WTC11 (cell line): ENCODE data around the gene DNM3. TPM values are rescaled to one million over a fixed set of nuclear protein-coding genes. Genes with fewer than 3 reads are reported as not detected.

Experiments used
- ATAC-seq: fragments of 200-7000 bp; cut with Tn5 transposase; 2 replicates; pipeline ENCODE4 v1.10.0; 2021; ENCODE audit warnings: mild to moderate bottlenecking, moderate library complexity
- CTCF ChIA-PET: fragments of 300-600 bp; sonication (Branson Sonifier 250); formaldehyde crosslinking; loops from one replicate; lab custom pipeline; 2021; ENCODE audit warnings: antibody characterized with exemption; lab: Charles Lee
- POLR2A ChIA-PET: fragments of 350-600 bp; sonication (Branson Sonifier 250); formaldehyde crosslinking; loops from one replicate; lab custom pipeline; 2021; ENCODE audit warnings: antibody characterized with exemption; lab: Charles Lee
- DNase-seq: peaks from one replicate; pipeline ENCODE4 v3.0.0; 2021; ENCODE audit warnings: low spot score
- H3K27ac Mint-ChIP-seq: 2 replicates; pipeline ENCODE4 v1.8.0; 2021; ENCODE audit warnings: mixed read lengths
- H3K27me3 Mint-ChIP-seq: 2 replicates; pipeline ENCODE4 v1.8.0; 2021; ENCODE audit warnings: low read depth, mild to moderate bottlenecking, moderate library complexity, mixed read lengths
- H3K36me3 Mint-ChIP-seq: 2 replicates; pipeline ENCODE4 v1.8.0; 2021; ENCODE audit warnings: mixed read lengths
- H3K4me1 Mint-ChIP-seq: 2 replicates; pipeline ENCODE4 v1.8.0; 2022; ENCODE audit warnings: mixed read lengths
- H3K4me3 Mint-ChIP-seq: 2 replicates; pipeline ENCODE4 v1.8.0; 2021; ENCODE audit warnings: mild to moderate bottlenecking, moderate library complexity, mixed read lengths
- H3K9me3 Mint-ChIP-seq: 2 replicates; pipeline ENCODE4 v1.8.0; 2021; ENCODE audit warnings: mixed read lengths
- CREM ChIP-seq: sonication (generic); formaldehyde crosslinking; IDR thresholded peaks from 2 replicates; pipeline ENCODE4 v1.8.1; 2022; ENCODE audit warnings: mild to moderate bottlenecking, missing genetic modification reagents, moderate library complexity
- ELF4 ChIP-seq: sonication (generic); formaldehyde crosslinking; IDR thresholded peaks from 2 replicates; pipeline ENCODE4 v1.8.1; 2022; ENCODE audit warnings: low read depth, mild to moderate bottlenecking, moderate library complexity, missing genetic modification reagents
- ESRRA ChIP-seq: sonication (generic); formaldehyde crosslinking; IDR thresholded peaks from 2 replicates; pipeline ENCODE4 v1.8.1; 2022; ENCODE audit warnings: mild to moderate bottlenecking, missing genetic modification reagents, borderline replicate concordance
- ETV6 ChIP-seq: sonication (generic); formaldehyde crosslinking; IDR thresholded peaks from 2 replicates; pipeline ENCODE4 v1.8.1; 2022; ENCODE audit warnings: mild to moderate bottlenecking, missing genetic modification reagents
- FOXK1 ChIP-seq: sonication (generic); formaldehyde crosslinking; IDR thresholded peaks from 2 replicates; pipeline ENCODE4 v1.8.0; 2022; ENCODE audit warnings: mild to moderate bottlenecking, moderate library complexity, missing genetic modification reagents
- JUN ChIP-seq: sonication (generic); formaldehyde crosslinking; IDR thresholded peaks from 2 replicates; pipeline ENCODE4 v1.8.0; 2023; ENCODE audit warnings: mild to moderate bottlenecking, missing genetic modification reagents
- MXD4 ChIP-seq: fragments of 250-450 bp; sonication (Bioruptor Pico); IDR thresholded peaks from 2 replicates; pipeline ENCODE4 v1.8.0; 2021; ENCODE audit warnings: mild to moderate bottlenecking, moderate library complexity, borderline replicate concordance
- NFE2L1 ChIP-seq: sonication (generic); formaldehyde crosslinking; IDR thresholded peaks from 2 replicates; pipeline ENCODE4 v1.8.1; 2023; ENCODE audit warnings: missing genetic modification reagents
- NFYB ChIP-seq: sonication (generic); formaldehyde crosslinking; conservative IDR thresholded peaks from 2 replicates; pipeline ENCODE4 v1.8.0; 2022; ENCODE audit warnings: low read depth, missing genetic modification reagents
- NR1H2 ChIP-seq: sonication (generic); formaldehyde crosslinking; IDR thresholded peaks from 2 replicates; pipeline ENCODE4 v1.9.0; 2021; ENCODE audit warnings: mild to moderate bottlenecking, moderate library complexity, missing genetic modification reagents
- NR2C2 ChIP-seq: sonication (generic); formaldehyde crosslinking; IDR thresholded peaks from 2 replicates; pipeline ENCODE4 v1.8.0; 2022; ENCODE audit warnings: mild to moderate bottlenecking, missing genetic modification reagents
- RELA ChIP-seq: sonication (generic); formaldehyde crosslinking; IDR thresholded peaks from 2 replicates; pipeline ENCODE4 v1.8.1; 2022; ENCODE audit warnings: missing genetic modification reagents, mild to moderate bottlenecking, borderline replicate concordance
- TCF7 ChIP-seq: sonication (generic); formaldehyde crosslinking; IDR thresholded peaks from 2 replicates; pipeline ENCODE4 v1.8.0; 2022; ENCODE audit warnings: mild to moderate bottlenecking, low read depth, missing genetic modification reagents, moderate library complexity
- TEAD1 ChIP-seq: sonication (generic); formaldehyde crosslinking; IDR thresholded peaks from 2 replicates; pipeline ENCODE4 v1.8.0; 2022; ENCODE audit warnings: mild to moderate bottlenecking, missing genetic modification reagents
- TEAD4 ChIP-seq: sonication (generic); formaldehyde crosslinking; IDR thresholded peaks from 2 replicates; pipeline ENCODE4 v1.8.0; 2022; ENCODE audit warnings: mild to moderate bottlenecking, missing genetic modification reagents
- ZNF121 ChIP-seq: sonication (generic); formaldehyde crosslinking; IDR thresholded peaks from 2 replicates; pipeline ENCODE4 v1.8.0; 2023; ENCODE audit warnings: missing genetic modification reagents
- ZNF138 ChIP-seq: sonication (generic); formaldehyde crosslinking; conservative IDR thresholded peaks from 2 replicates; pipeline ENCODE4 v1.8.1; 2022; ENCODE audit warnings: mild to moderate bottlenecking, moderate library complexity, missing genetic modification reagents
- ZNF396 ChIP-seq: fragments of 250-450 bp; sonication (Bioruptor Pico); IDR thresholded peaks from 2 replicates; pipeline ENCODE4 v1.8.0; 2021; ENCODE audit warnings: mild to moderate bottlenecking, moderate library complexity, borderline replicate concordance
- total RNA-seq: library from RNA; stranded (reverse); gene quantifications from 3 replicates; pipeline ENCODE4 v1.2.3, GENCODE V29; 2021
- TF ChIP-seq, protein P1 (sequence below): sonication (generic); formaldehyde crosslinking; IDR thresholded peaks from 2 replicates; pipeline ENCODE4 v1.8.0; 2022; ENCODE audit warnings: mild to moderate bottlenecking, missing genetic modification reagents
- TF ChIP-seq, protein P2 (sequence below): sonication (generic); formaldehyde crosslinking; IDR thresholded peaks from 2 replicates; pipeline ENCODE4 v1.8.0; 2022; ENCODE audit warnings: mild to moderate bottlenecking, missing genetic modification reagents
- TF ChIP-seq, protein P3 (sequence below): sonication (generic); formaldehyde crosslinking; IDR thresholded peaks from 2 replicates; pipeline ENCODE4 v1.8.1; 2022; ENCODE audit warnings: low read depth, mild to moderate bottlenecking, moderate library complexity, missing genetic modification reagents, borderline replicate concordance
- TF ChIP-seq, protein P4 (sequence below): sonication (generic); formaldehyde crosslinking; IDR thresholded peaks from 2 replicates; pipeline ENCODE4 v1.8.1; 2023; ENCODE audit warnings: mild to moderate bottlenecking, missing genetic modification reagents, moderate library complexity
- TF ChIP-seq, protein P5 (sequence below): fragments of 250-450 bp; sonication (Bioruptor Pico); IDR thresholded peaks from 2 replicates; pipeline ENCODE4 v1.9.0; 2021; ENCODE audit warnings: moderate library complexity, mild to moderate bottlenecking, inconsistent platforms, borderline replicate concordance
- TF ChIP-seq, protein P6 (sequence below): sonication (generic); formaldehyde crosslinking; IDR thresholded peaks from 2 replicates; pipeline ENCODE4 v1.8.1; 2023; ENCODE audit warnings: mild to moderate bottlenecking, missing genetic modification reagents

The DNM3 gene
- total RNA-seq, 1 experiment from 2014 or later, result 1.9 TPM

DNA sequence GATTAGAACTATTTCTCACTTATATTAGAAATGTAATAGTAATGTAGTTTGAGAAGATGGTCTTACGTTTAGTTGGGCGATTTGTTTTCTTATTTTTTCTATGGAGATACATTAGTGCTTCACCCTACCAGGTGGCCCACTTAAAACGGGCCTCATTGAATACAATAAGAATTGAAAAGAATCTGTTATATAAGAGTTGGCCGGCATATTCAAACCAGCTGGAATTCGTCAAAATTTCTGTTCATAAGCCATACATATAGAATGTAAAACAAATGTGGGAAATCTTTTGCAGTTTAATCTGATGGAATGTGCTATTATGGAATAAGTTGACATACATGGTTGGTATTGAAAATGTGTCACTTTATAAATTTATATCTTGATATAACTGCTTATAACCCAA, 482.8 kb downstream of the DNM3 start:
- ChIA-PET CTCF (interaction anchor here (0.6 kb wide), 1 partner anchor 75 kb away, joined by 3 read pairs; no protein-coding TSS in a partner anchor), POLR2A (no interaction called here)
- Mint-ChIP-seq H3K4me1 (no peaks in the 10 kb centered on the region; the same call in 1 of the 2 replicates), H3K27ac (no peak overlapping the region), H3K9me3 (peaks cover 5% of the 10 kb centered on the region), H3K36me3 (no peaks in the 10 kb centered on the region), H3K27me3 (no peaks in the 10 kb centered on the region), H3K4me3 (no peak overlapping the region)
- no peak for TF ChIP-seq ETV6 (CRISPR knock-in tag)
- TF ChIP-seq, protein P1, sequence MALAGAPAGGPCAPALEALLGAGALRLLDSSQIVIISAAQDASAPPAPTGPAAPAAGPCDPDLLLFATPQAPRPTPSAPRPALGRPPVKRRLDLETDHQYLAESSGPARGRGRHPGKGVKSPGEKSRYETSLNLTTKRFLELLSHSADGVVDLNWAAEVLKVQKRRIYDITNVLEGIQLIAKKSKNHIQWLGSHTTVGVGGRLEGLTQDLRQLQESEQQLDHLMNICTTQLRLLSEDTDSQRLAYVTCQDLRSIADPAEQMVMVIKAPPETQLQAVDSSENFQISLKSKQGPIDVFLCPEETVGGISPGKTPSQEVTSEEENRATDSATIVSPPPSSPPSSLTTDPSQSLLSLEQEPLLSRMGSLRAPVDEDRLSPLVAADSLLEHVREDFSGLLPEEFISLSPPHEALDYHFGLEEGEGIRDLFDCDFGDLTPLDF, result no peak
- ATAC-seq (no peak), DNase-seq (no peak)

DNA sequence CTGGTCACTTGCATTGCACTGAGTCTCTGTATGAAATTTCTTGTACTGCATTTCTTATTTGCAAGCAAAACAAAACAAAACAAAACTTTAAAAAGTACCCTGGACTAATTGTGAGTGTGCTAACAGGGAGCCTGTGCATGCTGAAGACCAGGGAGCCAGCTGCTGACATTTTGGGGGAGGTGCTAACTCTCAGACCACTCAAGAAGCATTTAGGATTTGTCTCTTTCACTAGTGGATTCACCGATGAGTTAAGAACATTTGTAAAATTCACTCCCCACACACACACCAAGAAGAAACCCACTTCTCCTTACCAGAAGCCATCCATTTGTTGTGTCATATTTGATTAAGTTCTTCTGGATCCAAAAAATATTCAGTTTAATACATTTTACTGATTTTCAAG, 483.5 kb downstream of the DNM3 start:
- DNase-seq, result no peak
- Mint-ChIP-seq H3K27me3 (no peaks in the 10 kb centered on the region), H3K4me1 (no peaks in the 10 kb centered on the region; the same call in 1 of the 2 replicates), H3K36me3 (no peaks in the 10 kb centered on the region), H3K9me3 (peaks cover 5% of the 10 kb centered on the region), H3K4me3 (no peak overlapping the region), H3K27ac (no peak overlapping the region)
- ChIA-PET CTCF (interaction anchor here (0.9 kb wide), 1 partner anchor 31 kb away, joined by 3 read pairs; no protein-coding TSS in a partner anchor), POLR2A (interaction anchor here (0.6 kb wide), 1 partner anchor 1011 kb away, joined by 3 read pairs; the partner anchor contains the start of gene FMO4)
- TF ChIP-seq, protein P2, sequence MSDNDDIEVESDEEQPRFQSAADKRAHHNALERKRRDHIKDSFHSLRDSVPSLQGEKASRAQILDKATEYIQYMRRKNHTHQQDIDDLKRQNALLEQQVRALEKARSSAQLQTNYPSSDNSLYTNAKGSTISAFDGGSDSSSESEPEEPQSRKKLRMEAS (CRISPR knock-in tag), result no peak
- TF ChIP-seq, protein P3, sequence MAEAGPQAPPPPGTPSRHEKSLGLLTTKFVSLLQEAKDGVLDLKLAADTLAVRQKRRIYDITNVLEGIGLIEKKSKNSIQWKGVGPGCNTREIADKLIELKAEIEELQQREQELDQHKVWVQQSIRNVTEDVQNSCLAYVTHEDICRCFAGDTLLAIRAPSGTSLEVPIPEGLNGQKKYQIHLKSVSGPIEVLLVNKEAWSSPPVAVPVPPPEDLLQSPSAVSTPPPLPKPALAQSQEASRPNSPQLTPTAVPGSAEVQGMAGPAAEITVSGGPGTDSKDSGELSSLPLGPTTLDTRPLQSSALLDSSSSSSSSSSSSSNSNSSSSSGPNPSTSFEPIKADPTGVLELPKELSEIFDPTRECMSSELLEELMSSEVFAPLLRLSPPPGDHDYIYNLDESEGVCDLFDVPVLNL (CRISPR knock-in tag), result no peak
- TF ChIP-seq ZNF396 (CRISPR knock-in tag) (no peak), ELF4 (CRISPR knock-in tag) (no peak)
- ATAC-seq, result no peak

DNA sequence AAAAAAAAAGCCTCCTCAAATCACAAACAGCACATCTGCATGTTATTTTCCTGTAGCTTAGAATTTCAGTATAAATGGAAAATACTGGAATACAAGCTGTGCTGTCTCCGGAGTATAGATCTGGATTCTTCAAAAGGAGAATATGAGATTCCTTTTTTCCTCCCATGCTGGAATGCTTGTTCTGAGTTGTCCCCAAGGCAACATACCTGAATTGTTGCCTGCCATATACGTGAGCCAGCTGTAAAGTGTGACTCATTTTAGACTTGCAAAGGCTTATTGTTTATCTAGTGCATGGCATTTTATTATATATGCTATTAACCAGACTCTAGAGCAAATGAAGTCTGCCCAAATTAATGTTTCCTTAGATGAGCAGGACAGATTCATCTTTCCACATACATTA, 484.2 kb downstream of the DNM3 start:
- H3K4me3 Mint-ChIP-seq, result no peak overlapping the region
- no peak for ATAC-seq
- no peak overlapping the region for H3K27ac Mint-ChIP-seq
- H3K4me1 Mint-ChIP-seq, result no peaks in the 10 kb centered on the region; the same call in 1 of the 2 replicates
- no peaks in the 10 kb centered on the region for H3K36me3 Mint-ChIP-seq
- TF ChIP-seq CREM (CRISPR knock-in tag) (no peak), TEAD4 (no peak), NFYB (CRISPR knock-in tag) (no peak)
- POLR2A ChIA-PET, result interaction anchor here (0.6 kb wide), 1 partner anchor 1012 kb away, joined by 3 read pairs; the partner anchor contains the start of gene FMO4
- no peaks in the 10 kb centered on the region for H3K27me3 Mint-ChIP-seq
- CTCF ChIA-PET, result interaction anchor here (0.9 kb wide), 1 partner anchor 30 kb away, joined by 3 read pairs; no protein-coding TSS in a partner anchor
- no peak for DNase-seq
- H3K9me3 Mint-ChIP-seq, result peaks cover 5% of the 10 kb centered on the region

DNA sequence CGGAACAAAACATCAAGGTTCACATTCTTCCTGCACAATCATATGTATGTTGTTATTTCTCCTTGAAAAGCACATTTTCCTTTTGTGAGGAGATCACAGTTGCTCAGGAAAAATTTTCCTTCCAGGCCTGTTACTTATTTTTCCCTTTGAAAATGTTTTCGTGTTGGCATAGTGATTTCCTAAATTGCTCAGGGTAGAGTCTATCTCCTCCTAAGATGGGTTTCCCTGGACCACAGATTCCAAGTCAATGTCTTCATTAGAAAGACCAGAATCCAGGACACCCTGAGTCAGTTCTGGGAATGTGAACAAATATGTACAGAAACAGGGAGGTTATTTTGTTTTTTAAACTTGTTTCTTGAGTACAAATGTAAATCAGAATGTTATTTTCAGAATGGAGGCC, 484.8 kb downstream of the DNM3 start:
- ChIA-PET CTCF (no interaction called here), POLR2A (no interaction called here)
- no peaks in the 10 kb centered on the region; the same call in 1 of the 2 replicates for H3K4me1 Mint-ChIP-seq
- no peaks in the 10 kb centered on the region for H3K36me3 Mint-ChIP-seq
- H3K9me3 Mint-ChIP-seq, result peaks cover 5% of the 10 kb centered on the region
- H3K27ac Mint-ChIP-seq, result no peak overlapping the region
- H3K4me3 Mint-ChIP-seq, result no peak overlapping the region
- no peak for DNase-seq
- no peaks in the 10 kb centered on the region for H3K27me3 Mint-ChIP-seq
- no peak for ATAC-seq
- TF ChIP-seq ZNF396 (CRISPR knock-in tag) (no peak), NR1H2 (CRISPR knock-in tag) (no peak), RELA (CRISPR knock-in tag) (no peak), FOXK1 (CRISPR knock-in tag) (no peak), ESRRA (CRISPR knock-in tag) (no peak), JUN (CRISPR knock-in tag) (no peak), MXD4 (CRISPR knock-in tag) (no peak), TCF7 (no peak), NR2C2 (no peak), NFE2L1 (CRISPR knock-in tag) (no peak), ZNF121 (CRISPR knock-in tag) (no peak), TEAD1 (CRISPR knock-in tag) (no peak), ZNF138 (no peak)
- TF ChIP-seq, protein P4, sequence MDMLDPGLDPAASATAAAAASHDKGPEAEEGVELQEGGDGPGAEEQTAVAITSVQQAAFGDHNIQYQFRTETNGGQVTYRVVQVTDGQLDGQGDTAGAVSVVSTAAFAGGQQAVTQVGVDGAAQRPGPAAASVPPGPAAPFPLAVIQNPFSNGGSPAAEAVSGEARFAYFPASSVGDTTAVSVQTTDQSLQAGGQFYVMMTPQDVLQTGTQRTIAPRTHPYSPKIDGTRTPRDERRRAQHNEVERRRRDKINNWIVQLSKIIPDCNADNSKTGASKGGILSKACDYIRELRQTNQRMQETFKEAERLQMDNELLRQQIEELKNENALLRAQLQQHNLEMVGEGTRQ (CRISPR knock-in tag), result no peak
- TF ChIP-seq, protein P2 (CRISPR knock-in tag), result no peak
- TF ChIP-seq, protein P5, sequence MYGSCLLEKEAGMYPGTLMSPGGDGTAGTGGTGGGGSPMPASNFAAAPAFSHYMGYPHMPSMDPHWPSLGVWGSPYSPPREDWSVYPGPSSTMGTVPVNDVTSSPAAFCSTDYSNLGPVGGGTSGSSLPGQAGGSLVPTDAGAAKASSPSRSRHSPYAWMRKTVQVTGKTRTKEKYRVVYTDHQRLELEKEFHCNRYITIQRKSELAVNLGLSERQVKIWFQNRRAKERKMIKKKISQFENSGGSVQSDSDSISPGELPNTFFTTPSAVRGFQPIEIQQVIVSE (CRISPR knock-in tag), result no peak
- TF ChIP-seq, protein P6, sequence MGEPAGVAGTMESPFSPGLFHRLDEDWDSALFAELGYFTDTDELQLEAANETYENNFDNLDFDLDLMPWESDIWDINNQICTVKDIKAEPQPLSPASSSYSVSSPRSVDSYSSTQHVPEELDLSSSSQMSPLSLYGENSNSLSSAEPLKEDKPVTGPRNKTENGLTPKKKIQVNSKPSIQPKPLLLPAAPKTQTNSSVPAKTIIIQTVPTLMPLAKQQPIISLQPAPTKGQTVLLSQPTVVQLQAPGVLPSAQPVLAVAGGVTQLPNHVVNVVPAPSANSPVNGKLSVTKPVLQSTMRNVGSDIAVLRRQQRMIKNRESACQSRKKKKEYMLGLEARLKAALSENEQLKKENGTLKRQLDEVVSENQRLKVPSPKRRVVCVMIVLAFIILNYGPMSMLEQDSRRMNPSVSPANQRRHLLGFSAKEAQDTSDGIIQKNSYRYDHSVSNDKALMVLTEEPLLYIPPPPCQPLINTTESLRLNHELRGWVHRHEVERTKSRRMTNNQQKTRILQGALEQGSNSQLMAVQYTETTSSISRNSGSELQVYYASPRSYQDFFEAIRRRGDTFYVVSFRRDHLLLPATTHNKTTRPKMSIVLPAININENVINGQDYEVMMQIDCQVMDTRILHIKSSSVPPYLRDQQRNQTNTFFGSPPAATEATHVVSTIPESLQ (CRISPR knock-in tag), result no peak
